Astrocyte (in vitro differentiated cells and primary cell): Measurements from ENCODE around the gene IL25.

Source experiments
- CTCF ChIP-seq: IDR thresholded peaks from 2 replicates; pipeline ENCODE4 v1.5.1; 2011; ENCODE audit warnings: low read depth, mild to moderate bottlenecking, inconsistent platforms, low read length, moderate library complexity; ENCODE audit not compliant: insufficient read depth
- EZH2 ChIP-seq: IDR thresholded peaks from 2 replicates; pipeline ENCODE4 v1.6.1; 2012; ENCODE audit warnings: mild to moderate bottlenecking, low read length, inconsistent platforms; ENCODE audit not compliant: insufficient read depth

GRCh38 chr14:23399136-23399535 is 26.5 kb downstream of the IL25 start:
- no peak for TF ChIP-seq CTCF
- no peak for TF ChIP-seq EZH2
